H1 (cell line): ENCODE data around the gene CYB561A3.

ENCODE experiments used
- CREB1 ChIP-seq: IDR thresholded peaks from 2 replicates; pipeline ENCODE4 v1.6.1; 2012; ENCODE audit warnings: inconsistent platforms
- CTBP2 ChIP-seq: IDR thresholded peaks from 2 replicates; pipeline ENCODE4 v1.7.0; 2011; ENCODE audit warnings: borderline replicate concordance, mild to moderate bottlenecking, moderate library complexity, mixed read lengths, low read length; ENCODE audit not compliant: insufficient read depth, insufficient read length
- CTCF ChIP-seq, 3 experiments: IDR thresholded peaks; 1 replicate in 2 of 3; 2 replicates in 1 of 3; pipeline versions ENCODE4 v1.5.1 to v1.6.1; 2011; ENCODE audit warnings: low read length in 3 of 3, mild to moderate bottlenecking in 3 of 3, inconsistent platforms in 2 of 3, low read depth in 1 of 3, moderate library complexity in 1 of 3; ENCODE audit not compliant: insufficient read depth in 1 of 3; ENCODE audit errors: control extremely low read depth in 1 of 3
- PHF8 ChIP-seq: fragments of 200-600 bp; sonication (generic); conservative IDR thresholded peaks from 2 replicates; pipeline ENCODE4 v1.7.1; 2012; ENCODE audit warnings: low read depth, mild to moderate bottlenecking, inconsistent platforms, low read length, moderate library complexity
- SP1 ChIP-seq: IDR thresholded peaks from 2 replicates; pipeline ENCODE4 v1.6.1; 2011; ENCODE audit warnings: low read depth, low read length
- TAF1 ChIP-seq: IDR thresholded peaks from 2 replicates; pipeline ENCODE4 v1.6.1; 2011; ENCODE audit warnings: mild to moderate bottlenecking, low read depth, low read length

GRCh38 chr11:61349916-61350315 is 11.8 kb downstream of the CYB561A3 start:
- TF ChIP-seq SP1: no peak
- TF ChIP-seq CTBP2: no peak
- no peak for TF ChIP-seq CTCF (IDR thresholded peaks at IDR 0.05; ENCODE audit: control extremely low read depth in 1 of 3, insufficient read depth in 1 of 3, low read depth in 1 of 3, low read length in 3 of 3)
- TF ChIP-seq PHF8: no peak
- no peak for TF ChIP-seq CREB1
- no peak for TF ChIP-seq TAF1
